NCI-H1105 (cell line): Measurements from ENCODE around the gene CYP2D6.
"Not testable (repeated sequence)": the region's sequence is repeated elsewhere in the genome, so short reads cannot be mapped to it uniquely, and the experiment has no call there.

ENCODE experiments used
- DNase-seq: peaks from one replicate; lab custom pipeline; 2025; lab: John Stamatoyannopoulos, UW

CYP2D6 gene

DNA sequence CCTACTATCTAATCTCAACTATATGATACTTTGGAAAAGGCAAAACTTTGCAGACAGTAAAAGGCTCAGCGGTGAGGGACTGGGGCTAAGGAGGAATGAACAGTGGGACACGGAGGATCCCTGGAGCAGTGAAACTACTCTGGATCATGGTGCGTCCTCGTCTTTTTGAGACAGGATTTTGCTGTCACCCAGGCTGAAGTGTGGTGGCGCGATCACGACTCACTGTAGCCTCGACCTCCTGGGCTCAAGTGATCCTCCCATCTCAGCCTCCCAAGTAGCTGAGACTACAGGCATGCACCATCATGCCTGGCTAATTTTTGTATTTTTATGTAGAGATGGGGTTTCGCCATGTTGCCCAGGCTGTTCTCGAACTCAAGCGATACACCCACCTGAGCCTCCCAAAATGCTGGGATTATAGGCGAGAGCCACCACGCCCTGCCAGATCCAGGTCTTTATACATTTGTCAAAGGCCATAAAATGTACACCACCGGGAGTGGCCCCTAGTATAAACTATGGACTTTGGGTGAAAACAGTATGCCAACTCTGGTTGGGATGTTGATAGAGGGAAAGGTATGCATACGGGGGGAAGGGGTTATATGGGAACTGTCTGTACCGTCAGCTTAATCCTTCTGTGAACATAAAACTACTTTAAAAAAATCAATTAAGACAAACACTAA is 28.0 kb upstream of the CYP2D6 start:
- no peak for DNase-seq

DNA sequence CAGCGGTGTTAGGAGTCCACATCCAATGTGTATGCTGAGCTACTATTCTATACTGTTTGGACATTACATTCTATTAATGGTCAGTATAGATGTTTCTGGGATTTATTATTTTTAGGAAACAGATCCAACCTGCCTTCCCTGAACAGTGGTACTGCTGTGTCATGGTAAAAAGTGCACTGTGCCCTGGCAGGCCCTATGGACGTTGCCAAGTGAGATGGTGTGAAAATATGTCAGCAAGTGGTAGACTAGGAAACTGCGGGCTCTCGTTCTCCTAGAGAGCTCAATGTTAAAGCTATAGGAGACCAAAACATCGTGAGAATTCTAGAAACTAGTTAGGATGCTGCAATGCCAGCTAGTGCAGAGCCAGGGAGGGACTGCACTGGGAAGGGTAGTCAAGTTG is 26.0 kb upstream of the CYP2D6 start:
- DNase-seq = no peak

DNA sequence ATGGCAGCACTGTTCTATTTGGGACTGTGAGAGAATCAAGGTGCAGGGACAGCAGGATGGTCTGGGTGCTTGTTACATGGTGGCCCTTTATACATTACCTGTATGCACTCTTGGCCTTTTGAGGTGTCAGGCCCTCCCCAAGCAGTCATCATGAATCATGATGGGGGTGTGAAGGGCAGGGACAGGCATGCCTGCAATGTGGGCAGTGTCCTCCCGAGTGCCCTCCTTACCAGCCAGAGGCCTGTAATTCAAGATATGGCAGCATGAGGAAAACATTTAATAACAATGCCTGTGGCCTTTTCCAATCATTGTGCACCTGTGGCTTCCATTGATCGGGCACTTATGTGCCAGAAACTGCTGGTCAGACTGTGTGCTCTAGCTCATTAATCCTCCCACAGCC is 25.5 kb upstream of the CYP2D6 start:
- no peak for DNase-seq

DNA sequence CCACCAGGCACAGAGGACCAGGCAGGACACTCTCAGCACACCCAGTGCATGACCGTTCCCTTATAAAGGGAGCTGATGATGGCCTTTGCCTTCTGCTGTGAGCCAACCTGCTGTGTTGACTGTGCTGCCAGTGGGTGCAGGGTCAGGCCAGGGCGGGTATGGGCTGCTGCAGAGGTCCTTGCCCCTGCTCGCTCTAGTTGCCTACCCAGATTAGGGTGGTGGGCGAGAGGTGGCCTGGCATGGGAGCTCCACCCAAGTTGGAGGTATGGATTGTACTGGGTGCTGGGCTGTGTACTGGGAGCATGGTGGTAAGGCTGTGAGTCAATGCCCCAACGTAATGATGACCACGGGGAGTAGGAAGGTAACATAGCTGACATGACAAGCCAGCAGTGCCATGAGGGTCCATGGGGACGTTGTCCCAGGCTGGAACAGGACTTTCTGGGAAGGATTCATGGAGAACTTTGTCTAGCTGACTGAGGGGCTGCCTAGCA is 24.5 kb upstream of the CYP2D6 start:
- DNase-seq = no peak

DNA sequence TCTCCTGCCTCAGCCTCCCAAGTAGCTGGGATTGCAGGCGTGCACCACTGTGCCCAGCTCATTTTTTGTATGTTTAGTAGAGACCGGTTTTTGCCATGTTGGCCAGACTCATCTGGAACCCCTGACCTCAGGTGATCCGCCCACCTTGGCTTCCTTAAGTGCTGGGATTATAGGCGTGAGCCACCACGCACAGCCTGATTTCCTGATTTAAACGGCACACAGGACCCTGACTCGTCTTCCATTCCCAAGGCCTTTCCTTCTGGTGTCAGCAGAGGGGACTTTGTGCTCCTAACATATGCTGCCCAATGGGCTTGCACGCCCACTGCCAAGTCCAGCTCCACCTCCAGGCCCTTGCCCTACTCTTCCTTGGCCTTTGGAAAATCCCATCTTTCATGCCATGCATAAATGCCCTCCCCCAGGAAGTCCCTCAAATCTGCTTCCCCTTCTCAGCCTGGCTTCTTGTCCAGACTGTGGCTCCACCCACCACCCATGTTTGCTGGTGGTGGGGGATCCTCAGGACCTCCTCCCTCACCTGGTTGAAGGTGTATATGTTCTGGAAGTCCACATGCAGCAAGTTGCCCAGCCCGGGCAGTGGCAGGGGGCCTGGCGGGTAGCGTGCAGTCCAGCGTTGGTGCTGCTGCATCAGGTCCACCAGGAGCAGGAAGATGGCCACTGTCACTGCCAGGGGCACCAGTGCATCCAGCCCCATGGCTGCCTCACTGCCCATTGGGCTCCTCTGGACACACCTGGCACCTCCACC is 23.9 kb upstream of the CYP2D6 start:
- no peak for DNase-seq

DNA sequence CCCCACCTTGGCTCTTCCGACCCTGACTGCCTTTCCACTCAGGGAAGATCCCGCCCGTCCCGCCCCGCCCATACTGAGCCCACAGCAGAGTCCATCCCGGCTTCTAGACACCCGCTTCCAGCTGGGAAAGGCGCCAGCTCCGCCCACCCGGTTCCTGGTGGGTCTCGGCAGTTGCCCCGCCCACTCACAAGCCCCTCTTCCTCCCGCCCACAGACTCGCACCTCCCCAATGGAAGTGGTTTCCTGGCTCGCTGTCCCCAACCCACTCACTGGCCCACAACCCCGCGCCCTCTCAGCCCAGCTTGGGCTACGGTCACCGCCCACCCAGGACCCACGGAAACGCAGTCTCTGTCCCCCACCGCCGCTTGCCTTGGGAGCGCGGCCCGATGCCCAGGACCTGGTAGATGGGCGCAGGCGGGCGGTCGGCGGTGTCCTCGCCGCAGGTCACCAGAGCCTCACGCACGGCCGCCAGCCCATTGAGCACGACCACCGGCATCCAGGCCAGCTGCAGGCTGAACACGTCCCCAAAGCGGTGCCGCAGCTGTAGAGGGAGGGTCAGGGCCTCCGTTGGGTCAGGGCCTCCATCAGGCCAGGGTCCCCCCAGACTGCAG is 22.2 kb upstream of the CYP2D6 start:
- DNase-seq = no peak

DNA sequence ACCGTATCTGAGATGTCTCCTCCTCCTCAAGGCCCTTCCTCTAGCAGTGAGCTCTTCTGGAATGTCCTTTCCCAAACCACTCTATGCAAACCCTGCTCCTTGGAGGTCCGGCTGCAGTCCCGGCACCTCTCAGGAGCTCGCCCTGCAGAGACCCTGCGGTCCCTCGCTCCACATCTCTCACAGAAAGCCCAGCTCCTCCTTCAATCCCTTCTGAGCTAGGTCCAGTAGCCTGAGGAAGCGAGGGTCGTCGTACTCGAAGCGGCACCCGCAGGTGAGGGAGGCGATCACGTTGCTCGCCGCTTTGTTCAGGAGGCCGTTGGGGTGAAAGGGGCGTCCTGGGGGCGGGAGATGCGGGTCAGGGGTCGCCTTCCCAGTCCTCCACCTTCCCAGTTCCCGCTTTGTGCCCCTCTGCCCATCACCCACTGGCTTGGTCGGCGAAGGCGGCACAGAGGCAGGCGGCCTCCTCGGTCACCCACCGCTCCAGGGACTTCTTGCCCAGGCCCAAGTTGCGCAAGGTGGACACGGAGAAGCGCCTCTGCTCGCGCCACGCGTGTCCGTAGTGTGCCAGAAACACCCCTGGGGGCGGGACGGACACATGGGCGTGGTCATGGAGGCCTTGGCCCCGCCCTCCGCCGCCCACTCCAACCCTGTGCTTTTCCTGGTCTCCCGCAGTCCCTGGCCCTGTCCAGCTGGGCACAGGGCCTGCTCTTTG is 21.5 kb upstream of the CYP2D6 start:
- DNase-seq = no peak

DNA sequence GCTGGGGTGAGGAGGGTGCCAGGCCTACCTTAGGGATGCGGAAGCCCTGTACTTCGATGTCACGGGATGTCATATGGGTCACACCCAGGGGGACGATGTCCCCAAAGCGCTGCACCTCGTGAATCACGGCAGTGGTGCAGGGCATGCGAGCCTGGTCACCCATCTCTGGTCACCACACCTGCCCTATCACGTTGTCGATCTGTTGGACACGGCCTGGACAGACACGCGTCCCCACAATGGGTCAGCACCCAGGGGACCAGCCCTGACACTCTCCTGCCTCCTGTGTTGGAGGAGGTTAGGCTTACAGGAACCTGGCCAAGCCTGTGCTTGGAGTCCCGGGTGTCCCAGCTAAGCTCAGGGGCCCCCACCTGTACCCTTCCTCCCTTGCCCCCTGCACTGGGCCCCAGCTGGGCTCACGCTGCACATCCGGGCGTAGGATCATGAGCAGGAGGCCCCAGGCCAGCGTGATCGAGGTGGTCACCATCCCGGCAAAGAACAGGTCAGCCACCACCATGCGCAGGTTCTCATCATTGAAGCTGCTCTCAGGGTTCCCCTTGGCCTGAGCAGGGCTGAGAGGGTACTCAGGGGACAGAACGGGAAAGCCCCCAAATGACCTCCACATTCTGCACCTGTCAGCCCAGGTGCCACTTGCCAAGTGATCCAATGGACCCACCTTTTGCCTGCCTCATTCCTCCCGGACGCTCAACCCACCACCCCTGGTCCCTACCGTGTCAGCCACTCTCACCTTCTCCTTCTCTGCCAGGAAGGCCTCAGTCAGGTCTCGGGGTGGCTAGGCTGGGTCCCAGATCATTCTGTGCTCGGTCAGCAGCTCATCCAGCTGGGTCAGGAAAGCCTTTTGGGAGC is 20.3 kb upstream of the CYP2D6 start:
- no peak for DNase-seq

DNA sequence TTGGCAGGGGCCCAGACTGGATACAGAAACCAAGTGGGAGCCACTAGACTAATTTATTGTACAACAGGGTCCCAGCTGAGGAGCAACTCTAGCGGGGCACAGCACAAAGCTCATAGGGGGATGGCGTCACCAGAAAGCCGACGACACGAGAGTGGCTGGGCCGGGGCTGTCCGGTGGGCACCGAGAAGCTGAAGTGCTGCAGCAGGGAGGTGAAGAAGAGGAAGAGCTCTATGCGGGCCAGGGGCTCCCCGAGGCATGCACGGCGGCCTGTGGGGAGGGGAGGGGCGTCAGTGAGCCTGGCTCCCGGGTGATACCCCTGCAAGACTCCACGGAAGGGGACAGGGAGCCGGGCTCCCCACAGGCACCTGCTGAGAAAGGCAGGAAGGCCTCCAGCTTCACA is 19.2 kb upstream of the CYP2D6 start:
- DNase-seq = not testable (repeated sequence)

DNA sequence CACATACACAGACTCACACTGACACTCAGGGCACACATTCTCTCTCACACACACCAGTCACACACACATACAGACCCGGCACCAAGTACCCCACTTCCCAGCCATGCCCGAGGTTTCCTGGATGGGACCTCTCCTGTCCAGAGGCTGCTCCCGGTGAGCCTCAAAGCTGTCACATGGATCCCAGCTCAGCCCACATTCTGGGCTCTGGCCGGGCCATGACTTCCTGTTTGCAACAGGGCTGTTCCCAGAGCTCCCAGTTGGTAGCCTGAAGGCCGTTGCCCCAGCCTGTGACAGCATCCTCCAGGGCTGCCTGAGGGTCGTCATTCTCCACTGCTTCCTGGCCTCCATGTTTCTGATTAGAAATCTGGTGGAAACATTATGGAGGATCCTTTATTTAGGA is 14.6 kb upstream of the CYP2D6 start:
- no peak for DNase-seq

DNA sequence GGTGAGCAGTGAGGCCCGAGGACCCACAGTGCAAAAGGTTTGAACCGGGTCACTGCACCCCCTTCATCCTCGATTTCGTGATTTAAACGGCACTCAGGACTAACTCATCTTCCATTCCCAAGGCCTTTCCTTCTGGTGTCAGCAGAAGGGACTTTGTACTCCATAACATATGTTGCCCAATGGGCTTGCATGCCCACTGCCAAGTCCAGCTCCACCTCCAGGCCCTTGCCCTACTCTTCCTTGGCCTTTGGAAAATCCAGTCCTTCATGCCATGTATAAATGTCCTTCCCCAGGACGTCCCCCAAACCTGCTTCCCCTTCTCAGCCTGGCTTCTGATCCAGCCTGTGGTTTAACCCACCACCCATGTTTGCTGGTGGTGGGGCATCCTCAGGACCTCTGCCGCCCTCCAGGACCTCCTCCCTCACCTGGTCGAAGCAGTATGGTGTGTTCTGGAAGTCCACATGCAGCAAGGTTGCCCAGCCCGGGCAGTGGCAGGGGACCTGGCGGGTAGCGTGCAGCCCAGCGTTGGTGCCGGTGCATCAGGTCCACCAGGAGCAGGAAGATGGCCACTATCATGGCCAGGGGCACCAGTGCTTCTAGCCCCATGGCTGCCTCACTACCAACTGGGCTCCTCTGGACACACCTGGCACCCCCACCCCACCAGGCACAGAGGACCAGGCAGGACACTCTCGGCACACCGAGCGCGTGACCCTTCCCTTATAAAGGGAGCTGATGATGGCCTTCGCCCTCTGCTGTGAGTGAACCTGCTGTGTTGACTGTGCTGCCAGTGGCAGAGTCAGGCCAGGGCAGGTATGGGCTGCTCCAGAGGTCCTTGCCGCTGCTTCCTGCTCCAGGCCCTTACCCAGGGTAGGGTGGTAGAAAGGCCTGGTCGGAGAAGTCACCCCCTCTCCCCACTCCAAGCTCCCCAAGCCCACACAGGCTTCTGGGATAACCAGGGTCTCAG is 13.5 kb upstream of the CYP2D6 start:
- not testable (repeated sequence) for DNase-seq

DNA sequence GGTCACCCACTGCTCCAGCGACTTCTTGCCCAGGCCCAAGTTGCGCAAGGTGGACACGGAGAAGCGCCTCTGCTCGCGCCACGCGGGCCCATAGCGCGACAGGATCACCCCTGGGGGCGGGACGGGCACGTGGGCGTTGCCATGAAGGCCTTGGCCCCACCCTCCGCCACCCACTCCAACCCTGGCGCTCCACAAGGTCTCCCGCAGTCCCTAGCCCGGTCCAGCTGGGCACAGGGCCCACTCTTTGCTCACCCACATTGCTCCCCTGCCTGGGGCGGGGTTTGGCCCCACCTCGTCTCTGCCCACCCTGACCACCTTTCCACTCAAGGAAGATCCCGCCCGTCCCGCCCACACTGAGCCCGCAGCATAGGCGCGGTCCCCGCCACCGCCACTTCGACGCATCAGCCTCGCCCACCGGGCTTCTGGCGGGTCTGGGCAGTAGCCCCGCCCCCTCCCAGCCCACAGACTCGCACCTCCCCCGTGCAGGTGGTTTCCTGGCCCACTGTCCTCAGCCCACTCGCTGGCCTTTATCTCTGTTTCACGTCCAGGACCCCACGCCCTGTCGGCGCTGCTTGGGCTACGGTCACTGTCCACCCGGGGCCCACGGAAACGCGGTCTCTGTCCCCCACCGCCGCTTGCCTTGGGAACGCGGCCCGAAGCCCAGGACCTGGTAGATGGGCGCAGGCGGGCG is 12.3 kb upstream of the CYP2D6 start:
- DNase-seq = no peak

DNA sequence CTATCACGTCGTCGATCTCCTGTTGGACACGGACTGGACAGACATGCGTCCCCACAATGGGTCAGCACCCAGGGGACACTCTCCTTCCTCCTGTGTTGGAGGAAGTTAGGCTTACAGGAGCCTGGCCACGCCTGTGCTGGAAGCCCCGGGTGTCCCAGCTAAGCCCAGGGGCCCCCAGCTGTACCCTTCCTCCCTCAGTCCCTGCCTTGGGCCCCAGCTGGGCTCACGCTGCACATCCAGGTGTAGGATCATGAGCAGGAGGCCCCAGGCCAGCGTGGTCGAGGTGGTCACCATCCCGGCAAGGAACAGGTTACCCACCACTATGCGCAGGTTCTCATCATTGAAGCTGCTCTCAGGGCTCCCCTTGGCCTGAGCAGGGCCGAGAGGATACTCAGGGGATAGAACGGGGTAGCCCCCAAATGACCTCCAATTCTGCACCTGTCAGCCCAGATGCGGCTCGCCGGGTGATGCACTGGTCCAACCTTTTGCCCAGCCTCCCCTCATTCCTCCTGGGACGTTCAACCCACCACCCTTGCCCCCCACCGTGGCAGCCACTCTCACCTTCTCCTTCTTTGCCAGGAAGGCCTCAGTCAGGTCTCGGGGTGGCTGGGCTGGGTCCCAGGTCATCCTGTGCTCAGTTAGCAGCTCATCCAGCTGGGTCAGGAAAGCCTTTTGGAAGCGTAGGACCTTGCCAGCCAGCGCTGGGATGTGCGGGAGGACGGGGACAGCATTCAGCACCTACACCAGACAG is 10.9 kb upstream of the CYP2D6 start:
- DNase-seq = not testable (repeated sequence)

DNA sequence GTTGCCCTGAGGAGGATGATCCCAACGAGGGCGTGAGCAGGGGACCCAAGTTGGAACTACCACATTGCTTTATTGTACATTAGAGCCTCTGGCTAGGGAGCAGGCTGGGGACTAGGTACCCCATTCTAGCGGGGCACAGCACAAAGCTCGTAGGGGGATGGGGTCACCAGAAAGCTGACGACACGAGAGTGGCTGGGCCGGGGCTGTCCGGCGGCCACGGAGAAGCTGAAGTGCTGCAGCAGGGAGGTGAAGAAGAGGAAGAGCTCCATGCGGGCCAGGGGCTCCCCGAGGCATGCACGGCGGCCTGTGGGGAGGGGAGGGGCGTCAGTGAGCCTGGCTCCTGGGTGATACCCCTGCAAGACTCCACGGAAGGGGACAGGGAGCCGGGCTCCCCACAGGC is 9.5 kb upstream of the CYP2D6 start:
- DNase-seq = not testable (repeated sequence)

DNA sequence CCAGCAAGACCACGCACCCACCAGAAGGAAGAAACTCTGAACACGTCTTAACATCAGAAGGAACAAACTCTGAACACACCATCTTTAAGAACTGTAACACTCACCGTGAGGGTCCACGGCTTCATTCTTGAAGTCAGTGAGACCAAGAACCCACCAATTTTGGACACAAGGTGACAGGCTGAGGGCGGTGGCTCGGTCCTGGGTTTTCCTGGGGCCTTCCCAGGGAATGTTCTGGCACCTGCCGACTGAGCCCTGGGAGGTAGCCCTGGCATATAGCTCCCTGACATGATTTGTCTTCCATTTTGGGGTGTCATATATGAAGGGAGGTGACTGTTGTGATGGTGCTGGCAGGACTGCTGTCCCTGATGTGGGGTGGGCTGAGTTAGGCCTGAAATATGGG is 8.9 kb upstream of the CYP2D6 start:
- not testable (repeated sequence) for DNase-seq

DNA sequence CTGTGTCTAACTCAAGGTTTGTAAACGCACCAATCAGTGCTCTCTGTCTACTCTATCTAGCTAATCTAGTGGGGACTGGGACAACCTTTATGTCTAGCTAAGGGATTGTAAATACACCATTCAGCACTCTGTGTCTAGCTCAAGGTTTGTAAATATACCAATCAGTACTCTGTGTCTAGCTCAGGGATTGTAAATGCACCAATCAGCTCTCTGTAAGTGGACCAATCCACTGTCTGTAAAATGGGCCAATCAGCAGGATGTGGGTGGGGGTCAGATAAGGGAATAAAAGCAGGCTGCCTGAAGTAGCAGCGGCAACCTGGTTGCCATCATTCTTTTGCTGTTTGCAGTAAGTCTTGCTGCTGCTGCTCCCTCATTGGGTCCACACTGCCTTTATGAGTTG is 8.4 kb upstream of the CYP2D6 start:
- DNase-seq = no peak

DNA sequence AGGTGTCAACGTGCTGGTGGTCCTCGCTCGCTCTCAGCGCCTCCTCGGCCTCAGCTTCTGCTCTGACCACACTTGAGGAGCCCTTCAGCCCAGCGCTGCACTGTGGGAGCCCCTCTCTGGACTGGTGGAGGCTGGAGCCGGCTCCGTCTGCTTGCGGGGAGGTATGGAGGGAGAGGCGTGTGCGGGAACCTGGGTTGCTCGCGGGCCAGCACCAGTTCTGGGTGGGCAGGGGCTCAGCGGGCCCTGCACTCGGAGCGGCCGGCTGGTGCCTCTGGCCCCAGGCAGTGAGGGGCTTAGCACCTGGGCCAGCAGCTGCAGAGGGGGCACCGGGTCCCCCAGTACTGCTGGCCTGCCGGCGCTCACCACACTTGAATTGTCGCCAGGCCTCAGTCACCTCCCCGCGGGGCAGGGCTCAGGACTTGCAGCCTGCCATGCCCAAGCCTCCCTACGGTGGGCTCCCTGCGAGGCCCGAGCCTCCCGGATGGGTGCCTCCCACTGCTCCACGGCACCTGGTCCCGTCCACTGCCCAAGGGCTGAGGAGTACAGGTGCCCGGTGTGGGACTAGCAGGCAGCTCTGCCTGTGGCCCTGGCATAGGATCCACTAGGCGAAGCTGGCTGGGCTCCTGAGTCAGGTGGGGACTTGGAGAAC is 7.6 kb upstream of the CYP2D6 start:
- no peak for DNase-seq

DNA sequence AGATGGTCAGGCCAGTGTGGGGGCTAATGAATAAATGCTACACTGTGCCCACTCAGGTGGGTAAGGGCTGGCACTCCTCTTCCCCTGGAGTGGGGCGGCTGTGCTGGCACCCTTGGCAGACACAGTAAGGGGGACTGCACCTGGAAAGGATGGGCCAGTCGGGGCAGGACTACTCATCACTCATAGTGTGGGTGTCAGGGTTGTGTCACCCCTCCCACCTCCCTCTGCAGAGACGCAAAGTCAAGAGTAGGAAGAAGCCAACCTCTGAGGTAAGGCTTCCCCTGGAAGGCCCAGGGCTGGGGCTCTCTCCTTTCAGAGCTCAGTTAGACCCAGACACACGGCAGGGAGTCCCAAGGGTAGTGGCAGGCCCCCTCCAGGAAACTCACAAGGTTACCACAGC is 5.1 kb upstream of the CYP2D6 start:
- not testable (repeated sequence) for DNase-seq
